Ovary (tissue), 9 donors: Measurements from ENCODE around the gene S100PBP. TPM values are rescaled to one million over a fixed set of nuclear protein-coding genes. Genes with fewer than 3 reads are reported as not detected.

Experiments
- DNase-seq, 5 donors: peaks; one replicate each; pipeline ENCODE4 v3.0.0-alpha.2; 2019 to 2020
- H3K27ac ChIP-seq, 2 donors: fragments of 200-600 bp; one replicate each; pipeline versions ENCODE4 v1.5.1 to v1.8.0; 2019 to 2022
- H3K27me3 ChIP-seq: fragments of 200-600 bp; one replicate; pipeline ENCODE4 v1.8.0; 2022
- H3K36me3 ChIP-seq: fragments of 200-600 bp; sonication (generic); one replicate; pipeline ENCODE4 v1.5.1; 2019
- H3K4me1 ChIP-seq: one replicate; pipeline ENCODE4 v1.8.1; 2013; ENCODE audit warnings: mild to moderate bottlenecking, moderate library complexity; ENCODE audit not compliant: insufficient read depth
- H3K4me3 ChIP-seq: fragments of 200-600 bp; sonication (generic); one replicate; pipeline ENCODE4 v1.5.1; 2017
- H3K9me3 ChIP-seq, 2 donors: fragments of 200-600 bp in 1 of 2; sonication (generic) in 1 of 2; one replicate each; pipeline versions ENCODE4 v1.5.1 to v1.8.1; 2013 to 2019; ENCODE audit warnings: mild to moderate bottlenecking in 1 of 2, moderate library complexity in 1 of 2
- CTCF ChIP-seq, 3 donors: fragments of 450-650 bp in 2 of 3; fragments of 200-600 bp in 1 of 3; IDR thresholded peaks; one replicate each; pipeline versions ENCODE4 v1.5.1 to v1.8.0; 2016 to 2022; ENCODE audit warnings: antibody characterized with exemption in 3 of 3, mild to moderate bottlenecking in 1 of 3
- EP300 ChIP-seq: sonication (generic); formaldehyde crosslinking; IDR thresholded peaks from one replicate; pipeline ENCODE4 v1.6.1; 2017; ENCODE audit warnings: antibody characterized with exemption
- POLR2A ChIP-seq: fragments of 450-650 bp; IDR thresholded peaks from one replicate; pipeline ENCODE4 v1.6.1; 2017; ENCODE audit warnings: antibody characterized with exemption, mild to moderate bottlenecking, moderate library complexity
- WGBS, 3 donors: extraction: QIAGEN DNeasy Blood & Tissue Kit in 1 of 3; methylation state at CpG; one replicate each; pipeline versions ENCODE4 v1.1.5 to v1.1.7; 2013 to 2017; 5-methylcytosine and 5-hydroxymethylcytosine counted together
- intact Hi-C, 4 donors: fragments of 100-400 bp; cut with DNase I; formaldehyde crosslinking; loops; one replicate each; pipeline versions ENCODE4 v1.11.0 to v1.15.1; 2022 to 2023
- polyA plus RNA-seq, 2 donors: library from polyadenylated mRNA; stranded (reverse); fragments of 200-250 nt in 1 of 2; fragments of 350-450 nt in 1 of 2; fragmentation: Illumina TruSeq in 1 of 2; extraction: RNeasy Lipid Tissue Mini Kit (QIAGEN cat#74804) in 1 of 2; gene quantifications; one replicate each; pipeline ENCODE4 v1.2.3, GENCODE V29; 2013 to 2014
- total RNA-seq, 7 donors: library from RNA; depleted of rRNA in 2 of 7; stranded (reverse); fragments of >200 nt in 2 of 7; fragmentation: NEBNext Ultra II Directional in 3 of 7; extraction: Animal tissue kit (Norgen Biotek cat#: 25700) in 3 of 7; gene quantifications; one replicate each; pipeline versions ENCODE4 v1.1.0 to v1.2.4, GENCODE V29; 2016 to 2023
- donor health status: DM: no; HTN: no; CAD: no; lungs with moderate emphysema.
- donor health status: DM: no; HTN: no; CAD: no.
- donor health status: Bipolar disorder and iron deficiency.
- donor health status: DM: yes; HTN: yes; CAD: no.
- donor health status: DM: no; HTN: no; CAD: no.
- donor health status: DM: yes; HTN: yes; CAD: no.

The S100PBP gene
- total and polyA plus RNA-seq, 9 donors: 18.1 to 64.2 (median 42.6) TPM

- Histone ChIP-seq H3K27ac (peak overlapping the region; percentile 44 to 89), H3K36me3 (no peaks in the 10 kb centered on the region), H3K4me3 (peak overlapping the region; percentile 95), H3K9me3 (no peaks in the 10 kb centered on the region), H3K27me3 (no peaks in the 10 kb centered on the region), H3K4me1 (peaks cover 15% of the 10 kb centered on the region)
- DNase-seq: no peak
- TF ChIP-seq CTCF (IDR thresholded peaks at IDR 0.05): no peak
- no peak for TF ChIP-seq EP300
- TF ChIP-seq POLR2A: no peak
- 0 to 1% (median 1%) methylated on average over 15 of the region's 15 CpGs for WGBS, 3 donors
- intact Hi-C loops: no loop called here
These were observed 736 bp upstream of the S100PBP start for GRCh38 chr1:32816676-32817158.

DNA sequence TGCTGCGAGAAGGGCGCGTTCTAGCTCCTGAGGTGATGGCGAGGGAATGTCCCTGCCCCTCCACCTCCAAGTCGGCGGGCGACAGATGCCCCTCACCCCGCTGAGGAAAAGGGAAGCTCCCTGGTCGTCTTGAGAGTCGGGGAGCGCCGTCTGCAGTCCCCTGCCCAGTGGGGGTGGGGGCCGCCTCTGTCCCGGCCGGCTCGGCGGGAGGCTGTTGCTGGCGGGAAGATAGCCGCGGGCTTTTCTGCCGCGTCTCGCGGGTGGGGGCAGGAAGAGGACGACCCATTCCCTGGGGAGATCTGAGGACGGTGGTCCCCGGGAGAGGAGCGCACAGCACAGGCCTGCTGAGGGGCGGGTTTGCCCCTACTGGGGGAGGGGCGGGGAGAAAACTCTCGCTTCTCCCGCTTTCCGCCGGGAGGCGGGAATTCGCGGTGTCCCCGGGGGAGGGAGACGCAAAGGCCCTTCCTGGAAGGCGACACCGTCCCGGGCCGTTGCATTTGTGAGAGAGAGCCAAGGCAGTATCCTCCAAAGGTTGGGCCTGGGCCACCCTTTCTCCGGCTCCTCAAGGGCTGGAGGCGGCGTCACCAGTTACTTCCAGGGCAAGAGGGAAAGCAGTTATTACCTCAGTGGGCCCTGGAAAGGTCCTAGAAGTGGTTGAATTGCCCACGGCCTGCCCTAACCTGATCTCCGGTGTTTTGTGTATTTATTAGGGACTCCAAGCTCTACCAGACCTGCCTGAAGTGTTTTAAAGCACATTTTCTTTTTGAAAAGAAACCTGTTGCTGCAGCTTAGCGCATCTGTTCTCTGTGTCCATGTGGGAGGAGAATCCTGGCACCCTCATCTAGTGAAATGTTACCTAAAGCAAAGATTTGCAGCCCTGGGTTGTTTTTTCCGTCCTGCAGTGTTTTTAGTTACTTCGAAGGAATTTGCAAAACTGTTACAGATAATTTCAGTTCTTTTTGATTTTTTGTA is 648 bp downstream of the S100PBP start:
- Histone ChIP-seq H3K27me3 (no peaks in the 10 kb centered on the region), H3K4me3 (peak overlapping the region; percentile 95), H3K9me3 (no peaks in the 10 kb centered on the region), H3K36me3 (no peaks in the 10 kb centered on the region), H3K27ac (peak overlapping the region; percentile 86 to 89), H3K4me1 (peaks cover 11% of the 10 kb centered on the region)
- peak; percentile 70 to 79 (median 77) for DNase-seq
- no peak for TF ChIP-seq POLR2A
- TF ChIP-seq EP300: no peak
- TF ChIP-seq CTCF (IDR thresholded peaks at IDR 0.05): no peak
- WGBS, 3 donors: 1% methylated on average over 33 to 51 of the region's 51 CpGs
- intact Hi-C loops: no loop called here

- WGBS, 3 donors: 54 to 62% (median 56%) methylated on average over 11 of the region's 11 CpGs
- intact Hi-C loops: no loop called here
- peaks cover 11% of the 10 kb centered on the region for H3K4me1 ChIP-seq
- H3K4me3 ChIP-seq: peak overlapping the region; percentile 95
- H3K9me3 ChIP-seq: no peaks in the 10 kb centered on the region
- H3K27me3 ChIP-seq: no peaks in the 10 kb centered on the region
- no peaks in the 10 kb centered on the region for H3K36me3 ChIP-seq
- DNase-seq: no peak
- peak overlapping the region in 1 of 2 donors; percentile 89 for H3K27ac ChIP-seq
- no peak for TF ChIP-seq EP300
- no peak for TF ChIP-seq POLR2A
- no peak for TF ChIP-seq CTCF (IDR thresholded peaks at IDR 0.05)
These were observed 1.5 kb downstream of the S100PBP start for GRCh38 chr1:32818804-32819541.

- intact Hi-C loops: no loop called here
- WGBS, 3 donors: 81 to 85% (median 84%) methylated on average over 3 of the region's 3 CpGs
These were observed 7.7 kb downstream of the S100PBP start for GRCh38 chr1:32825181-32825580.

More at GRCh38 chr1:32825181-32825580, 7.7 kb downstream of the S100PBP start:
- Histone ChIP-seq H3K27me3 (no peaks in the 10 kb centered on the region), H3K4me3 (no peak overlapping the region), H3K27ac (no peak overlapping the region), H3K4me1 (no peaks in the 10 kb centered on the region), H3K9me3 (no peaks in the 10 kb centered on the region), H3K36me3 (no peaks in the 10 kb centered on the region)
- no peak for TF ChIP-seq CTCF (IDR thresholded peaks at IDR 0.05)
- DNase-seq: no peak
